ENCODE results near the gene BAHCC1. TPM values are rescaled to one million over a fixed set of nuclear protein-coding genes. Genes with fewer than 3 reads are reported as not detected.

Gene BAHCC1
- polyA plus RNA-seq, 1 donor from 2014 or later: 14.2 TPM

DNA sequence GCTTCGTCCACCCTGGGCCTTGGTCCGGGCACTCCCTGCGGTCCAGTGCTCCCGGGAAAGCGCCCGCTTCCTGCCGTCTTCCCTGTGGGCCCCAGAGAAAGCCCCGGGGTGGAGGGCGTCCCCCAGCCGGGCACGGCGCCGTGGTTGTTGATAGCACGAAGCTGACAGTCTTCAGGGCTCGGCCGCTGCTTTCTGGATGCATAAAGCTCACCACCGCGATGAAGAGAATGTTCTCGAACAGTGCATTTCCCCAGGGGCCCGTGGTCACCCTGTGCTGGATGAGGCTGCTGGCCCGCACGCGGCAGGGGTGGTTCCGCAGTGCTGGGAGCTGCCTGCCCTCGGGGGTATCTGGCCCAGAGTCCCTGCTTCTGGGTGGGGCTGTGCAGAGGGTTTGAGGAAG lies 53.2 kb downstream of the BAHCC1 start:
- no peaks in the 10 kb centered on the region for H3K27me3 ChIP-seq (ENCODE audit: insufficient read depth, low read depth, low read length)
- H3K36me3 ChIP-seq (ENCODE audit: insufficient read depth, low read length): no peaks in the 10 kb centered on the region

GRCh38 chr17:81448950-81449349 lies 53.7 kb downstream of the BAHCC1 start:
- Histone ChIP-seq H3K36me3 (ENCODE audit: insufficient read depth, low read length) (no peaks in the 10 kb centered on the region), H3K27ac (ENCODE audit: low read length) (no peak overlapping the region), H4K20me1 (ENCODE audit: insufficient read depth) (no peaks in the 10 kb centered on the region), H3K9me2 (ENCODE audit: insufficient read depth, low read length) (no peaks in the 10 kb centered on the region), H3K4me3 (ENCODE audit: low read length) (no peak overlapping the region), H3K9ac (ENCODE audit: low read length) (no peak overlapping the region), H2AFZ (ENCODE audit: low read depth, low read length) (no peak overlapping the region), H3K4me2 (ENCODE audit: low read length) (no peak overlapping the region), H3F3A (ENCODE audit: insufficient read depth, low read length, poor library complexity, severe bottlenecking) (no peaks in the 10 kb centered on the region), H3K27me3 (ENCODE audit: insufficient read depth, low read depth, low read length) (no peaks in the 10 kb centered on the region), H3K79me2 (replicated peaks; ENCODE audit: insufficient read depth, low read length) (no peaks in the 10 kb centered on the region), H3K9me3 (ENCODE audit: low read length) (no peaks in the 10 kb centered on the region)
- TF ChIP-seq TAF1 (IDR thresholded peaks at IDR 0.05; ENCODE audit: low read depth) (no peak), RAD21 (conservative IDR thresholded peaks at IDR 0.05) (no peak), EP300 (conservative IDR thresholded peaks at IDR 0.05; ENCODE audit: poor library complexity, severe bottlenecking) (no peak), CTCF (IDR thresholded peaks at IDR 0.05; ENCODE audit: poor library complexity, severe bottlenecking) (no peak), POLR2AphosphoS5 (IDR thresholded peaks at IDR 0.05) (no peak), EZH2 (IDR thresholded peaks at IDR 0.05; ENCODE audit: borderline replicate concordance, insufficient read depth, low read length, poor library complexity, severe bottlenecking) (no peak), SMC3 (conservative IDR thresholded peaks at IDR 0.05; ENCODE audit: poor library complexity) (no peak), MXI1 (conservative IDR thresholded peaks at IDR 0.05; ENCODE audit: poor library complexity, severe bottlenecking) (no peak)

More for the DNA sequence above, 53.2 kb downstream of the BAHCC1 start:
- TF ChIP-seq MXI1 (conservative IDR thresholded peaks at IDR 0.05; ENCODE audit: poor library complexity, severe bottlenecking): no peak
- TF ChIP-seq SMC3 (conservative IDR thresholded peaks at IDR 0.05; ENCODE audit: poor library complexity): no peak
- TF ChIP-seq RAD21 (conservative IDR thresholded peaks at IDR 0.05): no peak
- TF ChIP-seq TAF1 (IDR thresholded peaks at IDR 0.05; ENCODE audit: low read depth): no peak
- TF ChIP-seq CTCF (IDR thresholded peaks at IDR 0.05; ENCODE audit: poor library complexity, severe bottlenecking): no peak
- no peak for TF ChIP-seq REST (IDR thresholded peaks at IDR 0.05; ENCODE audit: borderline replicate concordance)
- TF ChIP-seq POLR2AphosphoS5 (IDR thresholded peaks at IDR 0.05): no peak
- H3K27ac ChIP-seq (ENCODE audit: low read length): no peak overlapping the region
- H3F3A ChIP-seq (ENCODE audit: insufficient read depth, low read length, poor library complexity, severe bottlenecking): no peaks in the 10 kb centered on the region
- H3K4me3 ChIP-seq (ENCODE audit: low read length): no peak overlapping the region
- H4K20me1 ChIP-seq (ENCODE audit: insufficient read depth): no peaks in the 10 kb centered on the region
- H2AFZ ChIP-seq (ENCODE audit: low read depth, low read length): no peak overlapping the region
- H3K9me2 ChIP-seq (ENCODE audit: insufficient read depth, low read length): no peaks in the 10 kb centered on the region
- no peak overlapping the region for H3K9ac ChIP-seq (ENCODE audit: low read length)
- no peaks in the 10 kb centered on the region for H3K79me2 ChIP-seq (replicated peaks; ENCODE audit: insufficient read depth, low read length)
- H3K4me2 ChIP-seq (ENCODE audit: low read length): no peak overlapping the region
- no peaks in the 10 kb centered on the region for H3K9me3 ChIP-seq (ENCODE audit: low read length)
